ENCODE data around the gene LMO1. TPM values are rescaled to one million over a fixed set of nuclear protein-coding genes. Genes with fewer than 3 reads are reported as not detected.

LMO1 gene
- total RNA-seq, 4 donors from 2014 or later = not detected

- DNase-seq (ENCODE audit: low spot score) = no peak
- no peak for ATAC-seq (ENCODE audit: low FRiP score)
- TF ChIP-seq CTCF (IDR thresholded peaks at IDR 0.05) = no peak
These were observed 58.1 kb downstream of the LMO1 start for GRCh38 chr11:8205566-8205965.

DNA sequence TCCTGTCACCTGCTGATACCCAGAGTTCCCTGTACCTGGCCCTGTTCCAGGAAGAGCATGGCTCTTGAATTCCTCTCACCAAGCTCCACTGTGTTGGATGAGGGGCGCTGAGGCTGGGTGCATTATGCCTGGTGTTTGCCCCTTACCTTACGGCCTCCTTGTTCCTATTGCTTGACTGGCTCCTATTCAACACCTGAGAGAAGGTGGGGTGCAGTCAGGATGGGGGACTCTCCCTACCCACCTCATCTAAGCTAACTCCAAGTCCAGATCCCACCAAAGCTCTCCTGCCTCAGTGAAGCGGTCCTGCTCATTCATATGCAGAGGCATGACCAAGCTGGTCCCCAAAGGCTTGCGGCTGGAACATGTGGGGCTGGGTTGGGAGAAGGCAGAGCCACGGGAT, 59.1 kb downstream of the LMO1 start:
- ATAC-seq (ENCODE audit: low FRiP score) (no peak), DNase-seq (ENCODE audit: low spot score) (no peak)
- no peak for TF ChIP-seq CTCF (IDR thresholded peaks at IDR 0.05)

GRCh38 chr11:8204025-8204424, 59.7 kb downstream of the LMO1 start:
- DNase-seq (ENCODE audit: low spot score) = no peak
- no peak for ATAC-seq (ENCODE audit: low FRiP score)
- TF ChIP-seq CTCF (IDR thresholded peaks at IDR 0.05) = no peak

DNA sequence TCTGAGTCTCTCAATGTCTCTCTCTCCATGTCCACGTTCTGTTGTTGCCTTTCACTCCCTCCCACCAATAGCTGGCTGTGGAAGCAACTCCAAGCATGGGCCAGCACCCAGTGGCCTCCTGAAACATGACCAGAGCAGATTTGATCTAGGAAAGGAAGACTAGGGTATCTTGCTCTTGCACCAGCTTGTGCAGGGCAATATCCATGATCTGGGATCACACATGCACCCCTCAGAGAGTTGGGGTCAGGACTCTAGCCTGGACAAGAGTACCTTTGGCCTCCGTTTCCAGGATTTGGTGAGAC, 60.3 kb downstream of the LMO1 start:
- TF ChIP-seq CTCF (IDR thresholded peaks at IDR 0.05) = no peak
- ATAC-seq (ENCODE audit: low FRiP score) = no peak
- no peak for DNase-seq (ENCODE audit: low spot score)

GRCh38 chr11:8202516-8203413, 60.9 kb downstream of the LMO1 start:
- ATAC-seq (ENCODE audit: low FRiP score) (no peak), DNase-seq (ENCODE audit: low spot score) (no peak)
- no peak for TF ChIP-seq CTCF (IDR thresholded peaks at IDR 0.05)

DNA sequence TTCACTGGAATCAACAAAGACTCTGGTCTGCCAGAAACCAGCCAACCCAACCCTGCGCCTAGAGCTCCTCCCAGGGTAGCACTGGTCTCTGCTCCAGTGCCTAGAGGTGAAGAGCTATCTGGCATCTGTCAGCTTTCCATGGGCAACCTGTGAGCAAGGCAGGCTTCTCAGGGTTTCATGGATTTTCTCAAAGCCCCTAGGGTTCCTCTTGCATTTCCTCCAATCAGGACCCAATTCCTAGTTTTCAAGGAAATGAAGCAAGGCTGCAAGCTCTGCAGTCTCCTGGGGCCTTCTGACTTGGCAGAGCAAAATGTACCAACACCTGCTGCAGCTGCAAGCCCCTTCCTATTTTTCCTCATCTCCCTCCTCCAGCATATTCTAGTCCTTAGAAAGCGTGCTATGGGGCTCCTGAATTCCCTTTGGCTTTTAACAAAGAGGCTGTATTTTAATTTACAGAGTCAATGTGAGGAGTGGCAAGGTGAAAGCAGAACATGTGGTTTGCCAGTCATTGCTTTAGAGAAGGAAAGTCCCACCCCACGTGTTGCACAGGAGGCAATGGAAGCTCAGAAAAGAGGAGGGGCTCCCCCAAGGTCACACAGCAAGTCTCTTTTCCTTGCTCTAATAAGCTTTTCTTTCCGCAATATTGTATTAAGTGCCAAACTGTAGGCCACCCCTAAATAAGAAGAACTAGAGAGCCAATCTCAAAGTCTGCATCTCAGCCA, 61.9 kb downstream of the LMO1 start:
- no peak for ATAC-seq (ENCODE audit: low FRiP score)
- DNase-seq (ENCODE audit: low spot score) = no peak

More for the DNA sequence above, 61.9 kb downstream of the LMO1 start:
- no peak for TF ChIP-seq CTCF (IDR thresholded peaks at IDR 0.05)
